Fibroblast of lung (primary cell): ENCODE data around the gene NDUFB1. TPM values are rescaled to one million over a fixed set of nuclear protein-coding genes. Genes with fewer than 3 reads are reported as not detected.

ENCODE experiments used
- DNase-seq, 2 donors: peaks; one replicate each; pipeline versions ENCODE4 v3.0.0 to v3.0.0-alpha.2; 2010; ENCODE audit warnings: low read depth in 2 of 2
- H2AFZ ChIP-seq: 2 replicates; pipeline ENCODE4 v1.5.1; 2012; ENCODE audit warnings: low read length, control low read depth, inconsistent platforms
- H3K27ac ChIP-seq: 2 replicates; pipeline ENCODE4 v1.5.1; 2011; ENCODE audit warnings: low read length, control low read depth; ENCODE audit not compliant: insufficient read depth
- H3K27me3 ChIP-seq: 2 replicates; pipeline ENCODE4 v1.5.1; 2011; ENCODE audit warnings: mild to moderate bottlenecking, low read length; ENCODE audit not compliant: control insufficient read depth, insufficient read depth
- H3K36me3 ChIP-seq: 2 replicates; pipeline ENCODE4 v1.5.1; 2011; ENCODE audit warnings: low read length; ENCODE audit not compliant: control insufficient read depth, insufficient read depth
- H3K4me1 ChIP-seq: 2 replicates; pipeline ENCODE4 v1.5.1; 2011; ENCODE audit warnings: low read length; ENCODE audit not compliant: control insufficient read depth, insufficient read depth; ENCODE audit errors: extremely low read depth
- H3K4me2 ChIP-seq: 2 replicates; pipeline ENCODE4 v1.5.1; 2011; ENCODE audit warnings: low read length, control low read depth; ENCODE audit not compliant: insufficient read depth; ENCODE audit errors: extremely low read depth
- H3K4me3 ChIP-seq, 4 experiments: fragments of 200-600 bp in 1 of 4; sonication (generic) in 1 of 4; replicated peaks in 1 of 4; 2 replicates each; pipeline ENCODE4 v1.5.1; 2011 to 2016; ENCODE audit warnings: low read length in 4 of 4, low read depth in 3 of 4, mild to moderate bottlenecking in 3 of 4, control low read depth in 2 of 4, inconsistent platforms in 1 of 4, mixed read lengths in 1 of 4; ENCODE audit not compliant: insufficient read depth in 1 of 4; ENCODE audit errors: control extremely low read depth in 1 of 4
- H3K79me2 ChIP-seq: 2 replicates; pipeline ENCODE4 v1.5.1; 2012; ENCODE audit warnings: mild to moderate bottlenecking, low read length, inconsistent platforms; ENCODE audit not compliant: control insufficient read depth, insufficient read depth
- H3K9ac ChIP-seq: 2 replicates; pipeline ENCODE4 v1.5.1; 2011; ENCODE audit warnings: mild to moderate bottlenecking, low read length, control low read depth; ENCODE audit not compliant: insufficient read depth
- H3K9me3 ChIP-seq: 2 replicates; pipeline ENCODE4 v1.5.1; 2012; ENCODE audit warnings: low read depth, low read length; ENCODE audit not compliant: control insufficient read depth, insufficient read depth
- H4K20me1 ChIP-seq: 2 replicates; pipeline ENCODE4 v1.5.1; 2011; ENCODE audit warnings: low read length; ENCODE audit not compliant: control insufficient read depth, insufficient read depth; ENCODE audit errors: extremely low read depth
- EZH2 ChIP-seq: IDR thresholded peaks from 2 replicates; pipeline ENCODE4 v1.5.1; 2012; ENCODE audit warnings: low read length, control low read depth, mild to moderate bottlenecking; ENCODE audit errors: missing control alignments
- polyA plus RNA-seq, 2 donors: library from polyadenylated mRNA; depleted of rRNA in 1 of 2; stranded (reverse) in 1 of 2; unstranded in 1 of 2; fragments of >200 nt; gene quantifications; 2 replicates each; pipeline ENCODE4 v1.2.1, GENCODE V29; 2011 to 2012; ENCODE audit warnings: missing spikeins in 1 of 2
- total RNA-seq: library from RNA; depleted of rRNA; stranded (reverse); fragments of >200 nt; gene quantifications from 2 replicates; pipeline ENCODE4 v1.2.1, GENCODE V29; 2014
- TF ChIP-seq, protein P1 (sequence below), 2 donors: IDR thresholded peaks in 1 of 2; conservative IDR thresholded peaks in 1 of 2; 1 replicate in 1 of 2; 2 replicates in 1 of 2; pipeline ENCODE4 v1.5.1; 2011 to 2012; ENCODE audit warnings: low read length in 2 of 2, control low read depth in 1 of 2, inconsistent platforms in 1 of 2, low read depth in 1 of 2, mild to moderate bottlenecking in 1 of 2

NDUFB1 gene
- total and polyA plus RNA-seq, 2 donors (not counting 1 experiment from before 2014, with no cell fraction given) = 310 to 569 TPM

- peak; percentile 33 to 41 for DNase-seq
- peak overlapping the region; percentile 98 for H3K27ac ChIP-seq
- peak overlapping the region; percentile 96 for H3K4me2 ChIP-seq
- no peaks in the 10 kb centered on the region for H3K27me3 ChIP-seq
- peak overlapping the region; percentile 77 to 99 (median 91) for H3K4me3 ChIP-seq
- H3K4me1 ChIP-seq = peaks cover 2% of the 10 kb centered on the region
- H3K9ac ChIP-seq = peak overlapping the region; percentile 99
- H3K79me2 ChIP-seq = peaks cover 32% of the 10 kb centered on the region
- H3K9me3 ChIP-seq = no peaks in the 10 kb centered on the region
- peak overlapping the region; percentile 97 for H2AFZ ChIP-seq
- TF ChIP-seq, protein P1, sequence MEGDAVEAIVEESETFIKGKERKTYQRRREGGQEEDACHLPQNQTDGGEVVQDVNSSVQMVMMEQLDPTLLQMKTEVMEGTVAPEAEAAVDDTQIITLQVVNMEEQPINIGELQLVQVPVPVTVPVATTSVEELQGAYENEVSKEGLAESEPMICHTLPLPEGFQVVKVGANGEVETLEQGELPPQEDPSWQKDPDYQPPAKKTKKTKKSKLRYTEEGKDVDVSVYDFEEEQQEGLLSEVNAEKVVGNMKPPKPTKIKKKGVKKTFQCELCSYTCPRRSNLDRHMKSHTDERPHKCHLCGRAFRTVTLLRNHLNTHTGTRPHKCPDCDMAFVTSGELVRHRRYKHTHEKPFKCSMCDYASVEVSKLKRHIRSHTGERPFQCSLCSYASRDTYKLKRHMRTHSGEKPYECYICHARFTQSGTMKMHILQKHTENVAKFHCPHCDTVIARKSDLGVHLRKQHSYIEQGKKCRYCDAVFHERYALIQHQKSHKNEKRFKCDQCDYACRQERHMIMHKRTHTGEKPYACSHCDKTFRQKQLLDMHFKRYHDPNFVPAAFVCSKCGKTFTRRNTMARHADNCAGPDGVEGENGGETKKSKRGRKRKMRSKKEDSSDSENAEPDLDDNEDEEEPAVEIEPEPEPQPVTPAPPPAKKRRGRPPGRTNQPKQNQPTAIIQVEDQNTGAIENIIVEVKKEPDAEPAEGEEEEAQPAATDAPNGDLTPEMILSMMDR (conservative IDR thresholded peaks at IDR 0.05 in 1 of 2, IDR thresholded peaks at IDR 0.05 in 1 of 2; ENCODE audit: low read depth in 1 of 2, low read length in 2 of 2) = no peak
- no peak for TF ChIP-seq EZH2
- peaks cover under 1% of the 10 kb centered on the region for H3K36me3 ChIP-seq
- no peaks in the 10 kb centered on the region for H4K20me1 ChIP-seq
Measured at GRCh38 chr14:92122351-92122677, 808 bp upstream of the NDUFB1 start.

- no peak for TF ChIP-seq EZH2
- TF ChIP-seq, protein P1 (conservative IDR thresholded peaks at IDR 0.05 in 1 of 2, IDR thresholded peaks at IDR 0.05 in 1 of 2; ENCODE audit: low read depth in 1 of 2, low read length in 2 of 2) = no peak
- H3K27me3 ChIP-seq = no peaks in the 10 kb centered on the region
- no peak overlapping the region for H3K4me2 ChIP-seq
- H3K9me3 ChIP-seq = no peaks in the 10 kb centered on the region
- no peaks in the 10 kb centered on the region for H3K36me3 ChIP-seq
- H3K27ac ChIP-seq = peak overlapping the region; percentile 98
- H2AFZ ChIP-seq = peak overlapping the region; percentile 97
- H3K4me3 ChIP-seq = peak overlapping the region; percentile 77 to 99 (median 91)
- no peaks in the 10 kb centered on the region for H4K20me1 ChIP-seq
- DNase-seq = peak; percentile 51 to 57
- peaks cover 2% of the 10 kb centered on the region for H3K4me1 ChIP-seq
- H3K79me2 ChIP-seq = peaks cover 30% of the 10 kb centered on the region
- H3K9ac ChIP-seq = peak overlapping the region; percentile 99
Measured at GRCh38 chr14:92121207-92121669, 268 bp downstream of the NDUFB1 start.

DNA sequence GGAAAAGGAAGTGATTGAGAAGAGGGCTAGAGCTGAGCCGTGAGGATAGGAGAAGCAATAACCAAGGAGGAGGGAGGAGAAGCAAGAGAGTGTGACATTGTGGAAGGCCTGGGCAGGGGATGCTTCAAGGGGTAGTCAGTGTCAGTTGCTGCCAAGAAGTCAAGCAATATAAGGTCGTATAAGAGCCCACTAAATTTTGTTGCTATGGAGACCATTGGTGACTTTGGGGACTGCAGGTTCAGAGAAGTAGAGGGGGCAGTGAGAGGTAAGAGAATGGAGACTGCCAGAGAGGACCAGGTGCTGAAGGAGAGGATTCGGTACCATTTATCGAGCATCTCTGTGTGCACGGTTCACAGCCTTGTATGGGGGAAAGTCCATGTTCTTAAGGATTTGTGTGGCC lies 12.0 kb downstream of the NDUFB1 start:
- H3K27ac ChIP-seq = no peak overlapping the region
- no peak overlapping the region for H3K4me2 ChIP-seq
- TF ChIP-seq, protein P1 (conservative IDR thresholded peaks at IDR 0.05 in 1 of 2, IDR thresholded peaks at IDR 0.05 in 1 of 2; ENCODE audit: low read depth in 1 of 2, low read length in 2 of 2) = no peak
- no peaks in the 10 kb centered on the region for H3K27me3 ChIP-seq
- no peak overlapping the region for H2AFZ ChIP-seq
- DNase-seq = no peak
- H3K36me3 ChIP-seq = no peaks in the 10 kb centered on the region
- no peak overlapping the region for H3K4me3 ChIP-seq
- H3K4me1 ChIP-seq = peaks cover 4% of the 10 kb centered on the region
- no peak overlapping the region for H3K9ac ChIP-seq
- H3K79me2 ChIP-seq = peaks cover 6% of the 10 kb centered on the region
- H4K20me1 ChIP-seq = no peaks in the 10 kb centered on the region
- H3K9me3 ChIP-seq = no peaks in the 10 kb centered on the region
